Measurements from ENCODE around the gene TAF1D. TPM values are rescaled to one million over a fixed set of nuclear protein-coding genes. Genes with fewer than 3 reads are reported as not detected.

TAF1D gene
- total RNA-seq, 2 experiments from 2014 or later, result 172 to 178 TPM

GRCh38 chr11:93730108-93731107 lies 10.9 kb downstream of the TAF1D start:
- POLR2A ChIA-PET, result interaction anchor here (3.3 kb wide), 1 partner anchor 10 kb away, joined by 18 read pairs; the partner anchor contains the start of genes C11orf54 and TAF1D
- H3K9me3 Mint-ChIP-seq, result no peaks in the 10 kb centered on the region
- no peaks in the 10 kb centered on the region for H3K27me3 Mint-ChIP-seq
- no peak for ATAC-seq (ENCODE audit: low read depth)
- no peak for DNase-seq
- H3K4me1 Mint-ChIP-seq, result peaks cover 28% of the 10 kb centered on the region
- no peak overlapping the region for H3K4me3 Mint-ChIP-seq
- peaks cover 37% of the 10 kb centered on the region for H3K36me3 Mint-ChIP-seq
- H3K27ac Mint-ChIP-seq, result peak overlapping the region; percentile 42

GRCh38 chr11:93729129-93729616 lies 12.1 kb downstream of the TAF1D start:
- no peaks in the 10 kb centered on the region for H3K9me3 Mint-ChIP-seq
- no peak overlapping the region for H3K4me3 Mint-ChIP-seq
- no peaks in the 10 kb centered on the region for H3K27me3 Mint-ChIP-seq
- ATAC-seq (ENCODE audit: low read depth) (no peak), DNase-seq (no peak)
- POLR2A ChIA-PET, result interaction anchor here (1.0 to 1.2 kb wide), 2 partner anchors 9 to 12 kb away, joined by 3 to 4 read pairs; partner anchors contain the start of genes C11orf54 and TAF1D
- H3K27ac Mint-ChIP-seq, result peak overlapping the region; percentile 3
- peaks cover 36% of the 10 kb centered on the region for H3K36me3 Mint-ChIP-seq
- H3K4me1 Mint-ChIP-seq, result peaks cover 19% of the 10 kb centered on the region

DNA sequence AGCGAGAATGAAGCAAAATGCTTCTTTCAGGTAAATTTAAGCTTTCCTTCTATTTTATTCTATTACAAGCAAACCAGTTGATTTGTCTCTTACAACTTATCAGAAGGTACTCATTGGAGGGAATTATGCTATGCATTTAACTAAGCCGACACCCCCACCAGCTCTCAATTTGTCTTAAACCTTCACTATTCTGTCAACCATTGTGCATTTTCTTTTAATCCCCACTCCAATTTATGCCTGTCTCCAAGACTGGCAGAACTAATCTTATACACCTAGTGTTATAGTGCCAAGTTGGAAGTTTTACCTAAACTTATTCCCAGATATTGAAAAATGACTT lies 12.5 kb downstream of the TAF1D start:
- no peak for ATAC-seq (ENCODE audit: low read depth)

GRCh38 chr11:93727985-93728791 lies 13.1 kb downstream of the TAF1D start:
- Mint-ChIP-seq H3K27me3 (no peaks in the 10 kb centered on the region), H3K4me1 (peaks cover 16% of the 10 kb centered on the region), H3K9me3 (no peaks in the 10 kb centered on the region), H3K36me3 (peaks cover 38% of the 10 kb centered on the region), H3K4me3 (no peak overlapping the region), H3K27ac (peak overlapping the region; percentile 51)
- ATAC-seq (ENCODE audit: low read depth) (no peak), DNase-seq (no peak)
- POLR2A ChIA-PET, result interaction anchor here (1.0 to 1.2 kb wide), 2 partner anchors 10 to 13 kb away, joined by 3 to 4 read pairs; partner anchors contain the start of genes C11orf54 and TAF1D

More for the DNA sequence above, 12.5 kb downstream of the TAF1D start:
- Mint-ChIP-seq H3K27ac (peak overlapping the region; percentile 3), H3K9me3 (no peaks in the 10 kb centered on the region), H3K27me3 (no peaks in the 10 kb centered on the region), H3K4me3 (no peak overlapping the region), H3K4me1 (peaks cover 18% of the 10 kb centered on the region), H3K36me3 (peaks cover 38% of the 10 kb centered on the region)
- POLR2A ChIA-PET, result interaction anchor here (1.0 to 1.2 kb wide), 2 partner anchors 9 to 13 kb away, joined by 3 to 4 read pairs; partner anchors contain the start of genes C11orf54 and TAF1D
- DNase-seq, result no peak

- POLR2A ChIA-PET, result no interaction called here
- Mint-ChIP-seq H3K9me3 (no peaks in the 10 kb centered on the region), H3K4me3 (no peak overlapping the region), H3K27ac (no peak overlapping the region), H3K36me3 (peaks cover 45% of the 10 kb centered on the region), H3K27me3 (no peaks in the 10 kb centered on the region), H3K4me1 (peaks cover 11% of the 10 kb centered on the region)
- ATAC-seq (ENCODE audit: low read depth) (no peak), DNase-seq (no peak)
Observed at GRCh38 chr11:93724089-93724488, 17.2 kb downstream of the TAF1D start.

DNA sequence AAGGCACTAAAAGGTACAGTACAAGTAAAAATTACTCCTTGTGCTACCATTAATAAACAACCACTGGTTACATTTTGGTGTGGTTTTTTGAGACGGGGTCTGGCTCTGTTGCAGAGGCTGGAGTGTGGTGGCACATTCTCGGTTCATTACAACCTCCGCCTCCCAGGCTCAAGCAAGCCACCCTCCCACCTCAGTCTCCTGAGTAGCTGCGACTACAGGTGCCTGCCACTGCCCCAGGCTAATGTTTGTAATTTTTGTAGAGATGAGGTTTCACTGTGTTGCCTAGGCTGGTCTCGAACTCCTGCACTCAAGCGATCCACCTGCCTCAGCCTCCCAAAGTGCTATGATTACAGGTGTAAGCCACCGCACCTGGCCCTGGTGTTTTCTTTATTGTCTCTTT lies 20.8 kb downstream of the TAF1D start:
- Mint-ChIP-seq H3K27me3 (no peaks in the 10 kb centered on the region), H3K4me3 (no peak overlapping the region), H3K27ac (no peak overlapping the region), H3K4me1 (peaks cover 22% of the 10 kb centered on the region), H3K36me3 (peaks cover 56% of the 10 kb centered on the region), H3K9me3 (no peaks in the 10 kb centered on the region)
- no peak for DNase-seq
- ATAC-seq (ENCODE audit: low read depth), result no peak
- POLR2A ChIA-PET, result interaction anchor here (1.1 kb wide), 1 partner anchor 64 kb away, joined by 3 read pairs; the partner anchor contains the start of gene MED17

GRCh38 chr11:93719310-93719709 lies 22.0 kb downstream of the TAF1D start:
- DNase-seq (no peak), ATAC-seq (ENCODE audit: low read depth) (no peak)
- POLR2A ChIA-PET, result interaction anchor here (0.7 to 1.4 kb wide), 2 partner anchors 22 to 675 kb away, joined by 3 to 7 read pairs; partner anchors contain the start of genes C11orf54 and TAF1D
- Mint-ChIP-seq H3K36me3 (peaks cover 61% of the 10 kb centered on the region), H3K4me3 (no peak overlapping the region), H3K27ac (no peak overlapping the region), H3K27me3 (no peaks in the 10 kb centered on the region), H3K4me1 (peaks cover 20% of the 10 kb centered on the region), H3K9me3 (no peaks in the 10 kb centered on the region)

DNA sequence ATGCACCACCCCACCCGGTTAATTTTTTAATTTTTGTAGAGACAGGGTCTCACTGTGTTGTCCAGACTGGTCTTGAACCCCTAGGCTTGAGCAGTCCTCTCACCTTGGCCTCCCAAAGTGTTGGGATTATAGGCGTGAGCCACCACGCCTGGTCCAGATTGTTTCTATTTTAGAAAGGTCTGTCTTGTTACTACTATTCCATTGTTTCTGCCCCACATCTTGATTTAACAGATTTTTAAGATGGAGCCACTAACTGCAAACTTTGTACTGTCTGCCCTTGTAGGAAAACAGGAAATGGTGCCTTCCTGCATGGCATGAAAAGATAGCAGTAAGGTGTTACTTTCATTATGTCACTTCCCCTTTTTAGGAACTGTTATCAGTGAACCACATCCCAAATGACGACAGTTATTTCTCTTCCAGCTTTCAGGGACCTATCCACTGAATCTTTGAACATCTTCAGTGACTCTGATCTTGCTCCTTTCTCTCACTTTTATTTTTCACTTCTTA lies 23.2 kb downstream of the TAF1D start:
- ATAC-seq (ENCODE audit: low read depth) (peak; percentile 33), DNase-seq (no peak)
- H3K9me3 Mint-ChIP-seq, result no peaks in the 10 kb centered on the region
- peaks cover 20% of the 10 kb centered on the region for H3K4me1 Mint-ChIP-seq
- peak overlapping the region; percentile 7 for H3K4me3 Mint-ChIP-seq
- H3K27ac Mint-ChIP-seq, result peak overlapping the region; percentile 65
- H3K36me3 Mint-ChIP-seq, result peaks cover 69% of the 10 kb centered on the region
- POLR2A ChIA-PET, result interaction anchor here (1.4 kb wide), 1 partner anchor 24 kb away, joined by 7 read pairs; the partner anchor contains the start of genes C11orf54 and TAF1D
- H3K27me3 Mint-ChIP-seq, result no peaks in the 10 kb centered on the region

DNA sequence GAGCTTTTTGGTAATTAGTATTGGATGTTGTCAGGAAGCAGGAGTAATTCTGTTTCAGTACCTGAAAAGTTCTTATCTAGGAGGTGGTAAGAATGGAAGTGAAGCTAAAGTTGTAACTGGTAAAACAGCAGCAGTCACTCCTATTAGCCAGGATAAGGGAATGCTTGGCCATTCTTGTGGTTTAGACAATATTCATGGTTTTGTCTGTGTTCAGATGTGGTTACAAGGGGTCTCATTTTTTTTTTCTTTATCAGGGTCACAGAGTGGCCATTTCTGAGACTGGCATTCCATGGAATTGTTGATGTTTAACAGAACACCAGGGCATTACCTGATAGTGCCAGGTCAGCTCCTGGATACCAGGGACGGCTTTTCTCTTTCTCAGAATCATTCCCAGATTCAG lies 23.8 kb downstream of the TAF1D start:
- no peaks in the 10 kb centered on the region for H3K9me3 Mint-ChIP-seq
- ATAC-seq (ENCODE audit: low read depth), result no peak
- POLR2A ChIA-PET, result interaction anchor here (0.9 kb wide), 1 partner anchor 24 kb away, joined by 4 read pairs; the partner anchor contains the start of genes C11orf54 and TAF1D
- peaks cover 70% of the 10 kb centered on the region for H3K36me3 Mint-ChIP-seq
- peaks cover 20% of the 10 kb centered on the region for H3K4me1 Mint-ChIP-seq
- no peaks in the 10 kb centered on the region for H3K27me3 Mint-ChIP-seq
- no peak for DNase-seq
- H3K4me3 Mint-ChIP-seq, result no peak overlapping the region
- peak overlapping the region; percentile 74 for H3K27ac Mint-ChIP-seq

DNA sequence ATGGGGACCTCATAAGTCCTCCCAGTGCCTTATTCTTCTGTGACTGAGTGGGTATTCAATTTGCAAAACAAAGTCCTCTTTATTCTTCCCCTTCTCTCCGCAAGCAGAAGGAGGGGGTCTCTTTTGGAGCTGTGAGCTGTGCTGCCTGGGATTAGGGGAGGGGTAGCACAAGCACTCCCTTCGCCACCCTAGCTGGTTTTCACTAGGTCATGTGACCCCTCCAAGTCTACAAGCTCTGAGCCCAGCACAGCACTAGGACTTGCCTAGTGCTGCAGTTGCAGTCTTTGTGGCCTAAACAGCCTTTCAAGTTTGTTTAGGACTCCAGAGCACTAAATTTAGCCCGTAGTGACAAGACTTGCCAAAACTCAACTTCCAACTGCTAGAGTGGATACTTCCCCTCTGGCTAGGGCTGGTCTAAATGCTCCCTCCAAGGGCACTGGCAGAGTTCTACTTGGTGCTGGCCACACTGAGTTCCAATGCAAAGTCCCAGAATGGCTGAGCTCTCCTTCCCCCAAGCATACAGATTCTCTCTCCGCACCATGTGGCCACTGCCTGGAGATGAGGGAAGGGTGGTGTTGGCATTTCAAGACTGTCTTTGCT lies 25.4 kb downstream of the TAF1D start:
- Mint-ChIP-seq H3K4me3 (no peak overlapping the region), H3K4me1 (peaks cover 20% of the 10 kb centered on the region), H3K36me3 (peaks cover 66% of the 10 kb centered on the region), H3K9me3 (peaks cover 4% of the 10 kb centered on the region), H3K27me3 (no peaks in the 10 kb centered on the region), H3K27ac (peak overlapping the region; percentile 15)
- no peak for DNase-seq
- no peak for ATAC-seq (ENCODE audit: low read depth)
- POLR2A ChIA-PET, result interaction anchor here (1.2 to 1.6 kb wide), 2 partner anchors 11 to 25 kb away, joined by 3 to 5 read pairs; partner anchors contain the start of genes C11orf54 and TAF1D

DNA sequence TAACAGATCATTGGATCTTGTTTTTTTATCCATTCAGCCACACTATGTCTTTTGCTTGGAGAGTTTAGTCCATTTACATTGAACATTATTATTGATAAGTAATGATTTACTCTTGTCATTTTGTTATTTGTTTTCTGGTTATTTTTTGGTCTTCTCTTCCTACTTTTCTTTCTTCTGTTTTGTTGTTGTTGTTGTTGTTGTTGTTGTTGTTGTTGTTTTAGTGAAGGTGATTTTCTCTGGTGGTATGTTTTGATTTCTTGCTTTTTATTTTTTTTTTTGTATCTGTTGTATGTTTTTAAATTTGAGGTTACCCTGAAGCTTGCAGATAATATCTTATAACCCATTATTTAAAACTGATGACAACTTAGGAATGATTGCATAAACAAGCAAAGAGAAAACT lies 28.6 kb downstream of the TAF1D start:
- Mint-ChIP-seq H3K27ac (no peak overlapping the region), H3K4me1 (peaks cover 9% of the 10 kb centered on the region), H3K9me3 (peaks cover 21% of the 10 kb centered on the region), H3K36me3 (peaks cover 85% of the 10 kb centered on the region), H3K27me3 (no peaks in the 10 kb centered on the region), H3K4me3 (no peak overlapping the region)
- ATAC-seq (ENCODE audit: low read depth), result no peak
- no peak for DNase-seq
- POLR2A ChIA-PET, result no interaction called here

DNA sequence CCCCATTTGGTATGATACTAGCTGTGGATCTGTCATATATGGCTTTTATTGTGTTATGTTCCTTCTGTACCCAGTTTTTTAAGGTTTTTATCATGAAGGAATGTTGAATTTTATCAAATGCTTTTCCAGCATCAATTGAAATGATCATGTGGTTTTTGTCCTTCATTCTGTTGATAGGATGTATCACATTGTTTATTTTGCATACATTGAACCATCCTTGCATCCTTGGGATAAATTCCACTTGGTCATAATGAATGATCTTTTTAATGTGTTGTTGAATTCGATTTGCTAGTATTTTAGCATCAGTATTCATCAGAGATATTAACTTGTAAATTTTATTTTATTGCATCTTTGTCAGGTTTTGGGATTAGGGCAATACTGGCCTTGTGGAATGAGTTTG lies 31.1 kb downstream of the TAF1D start:
- Mint-ChIP-seq H3K27ac (no peak overlapping the region), H3K4me1 (no peaks in the 10 kb centered on the region), H3K27me3 (no peaks in the 10 kb centered on the region), H3K9me3 (peaks cover 21% of the 10 kb centered on the region), H3K4me3 (no peak overlapping the region), H3K36me3 (peaks cover 85% of the 10 kb centered on the region)
- DNase-seq (no peak), ATAC-seq (ENCODE audit: low read depth) (no peak)
- POLR2A ChIA-PET, result no interaction called here
